DOHH2 (cell line): ENCODE measurements around the gene TIGD3.

Source experiments
- EZH2phosphoT487 ChIP-seq: fragments of 200-600 bp; sonication (generic); IDR thresholded peaks from 2 replicates; pipeline ENCODE4 v1.6.1; 2017; ENCODE audit warnings: borderline replicate concordance, mild to moderate bottlenecking, antibody characterized with exemption, low read length, moderate library complexity, mixed read lengths
- TF ChIP-seq, protein P1 (sequence below): fragments of 200-600 bp; sonication (generic); IDR thresholded peaks from one replicate; pipeline ENCODE4 v1.5.1; 2014; ENCODE audit warnings: antibody characterized with exemption, mild to moderate bottlenecking, low read depth, low read length; ENCODE audit not compliant: poor library complexity, severe bottlenecking

DNA sequence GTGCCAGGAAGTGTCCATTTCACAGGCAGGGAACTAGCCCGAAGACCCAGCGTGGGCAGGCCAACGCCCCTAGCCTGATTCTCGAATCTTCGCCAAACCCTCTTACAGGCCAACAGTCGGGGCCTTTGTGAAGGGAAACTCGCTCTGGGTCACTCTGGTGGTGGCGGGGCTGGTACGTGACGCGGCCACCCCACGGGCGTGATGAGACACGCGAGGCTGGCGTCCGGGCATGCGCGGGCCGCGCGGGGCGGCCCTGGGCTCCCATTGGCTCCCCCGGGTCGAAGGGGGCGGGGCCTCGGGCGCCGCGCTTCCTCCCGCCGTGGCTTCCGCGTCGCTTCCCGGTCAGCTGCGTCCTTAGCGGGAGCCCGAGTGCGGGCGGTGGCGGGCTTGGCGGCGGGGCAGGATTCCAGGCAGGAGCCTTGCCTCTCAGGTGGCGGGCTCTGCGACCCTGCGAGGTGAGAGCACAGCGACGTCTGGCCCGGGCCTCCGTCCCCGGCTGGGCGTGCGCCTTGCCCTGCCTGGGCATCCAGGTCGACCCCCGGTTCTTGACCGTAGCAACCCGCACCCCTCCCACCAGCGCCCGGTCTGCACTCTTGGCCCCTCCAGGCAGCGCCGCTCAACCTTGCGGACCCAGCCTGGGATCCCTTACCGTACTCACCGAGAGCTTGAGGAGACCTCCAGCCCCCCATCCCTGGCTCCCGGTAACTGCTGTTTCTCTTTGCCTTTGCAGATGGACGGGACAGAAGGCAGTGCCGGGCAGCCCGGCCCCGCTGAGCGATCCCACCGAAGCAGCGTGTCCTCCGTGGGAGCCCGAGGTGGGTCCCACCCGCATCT, 32.0 kb downstream of the TIGD3 start, which contains the start of gene FRMD8:
- TF ChIP-seq, protein P1, sequence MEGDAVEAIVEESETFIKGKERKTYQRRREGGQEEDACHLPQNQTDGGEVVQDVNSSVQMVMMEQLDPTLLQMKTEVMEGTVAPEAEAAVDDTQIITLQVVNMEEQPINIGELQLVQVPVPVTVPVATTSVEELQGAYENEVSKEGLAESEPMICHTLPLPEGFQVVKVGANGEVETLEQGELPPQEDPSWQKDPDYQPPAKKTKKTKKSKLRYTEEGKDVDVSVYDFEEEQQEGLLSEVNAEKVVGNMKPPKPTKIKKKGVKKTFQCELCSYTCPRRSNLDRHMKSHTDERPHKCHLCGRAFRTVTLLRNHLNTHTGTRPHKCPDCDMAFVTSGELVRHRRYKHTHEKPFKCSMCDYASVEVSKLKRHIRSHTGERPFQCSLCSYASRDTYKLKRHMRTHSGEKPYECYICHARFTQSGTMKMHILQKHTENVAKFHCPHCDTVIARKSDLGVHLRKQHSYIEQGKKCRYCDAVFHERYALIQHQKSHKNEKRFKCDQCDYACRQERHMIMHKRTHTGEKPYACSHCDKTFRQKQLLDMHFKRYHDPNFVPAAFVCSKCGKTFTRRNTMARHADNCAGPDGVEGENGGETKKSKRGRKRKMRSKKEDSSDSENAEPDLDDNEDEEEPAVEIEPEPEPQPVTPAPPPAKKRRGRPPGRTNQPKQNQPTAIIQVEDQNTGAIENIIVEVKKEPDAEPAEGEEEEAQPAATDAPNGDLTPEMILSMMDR: no peak
- TF ChIP-seq EZH2phosphoT487: no peak
